Fibroblast of skin of abdomen (primary cell): ENCODE results near the gene GBP2. TPM values are rescaled to one million over a fixed set of nuclear protein-coding genes. Genes with fewer than 3 reads are reported as not detected.
A peak's percentile ranks its signal among the peaks of the same experiment; 100 is the strongest.
"Not testable (repeated sequence)": the region's sequence is repeated elsewhere in the genome, so short reads cannot be mapped to it uniquely, and the experiment has no call there.

Experiments
- DNase-seq: peaks from one replicate; pipeline ENCODE4 v3.0.0-alpha.2; 2013
- polyA plus RNA-seq, 2 experiments: library from polyadenylated mRNA; unstranded; fragments of 120-200 nt; gene quantifications; one replicate each; pipeline ENCODE4 v1.2.1, GENCODE V29; 2013; ENCODE audit not compliant: insufficient read length in 2 of 2

GBP2 gene
- 24.8 TPM for polyA plus RNA-seq (2013, experiment 1 of 2; ENCODE audit: insufficient read length)
- polyA plus RNA-seq (2013, experiment 2 of 2; ENCODE audit: insufficient read length), result 24.1 TPM

DNA sequence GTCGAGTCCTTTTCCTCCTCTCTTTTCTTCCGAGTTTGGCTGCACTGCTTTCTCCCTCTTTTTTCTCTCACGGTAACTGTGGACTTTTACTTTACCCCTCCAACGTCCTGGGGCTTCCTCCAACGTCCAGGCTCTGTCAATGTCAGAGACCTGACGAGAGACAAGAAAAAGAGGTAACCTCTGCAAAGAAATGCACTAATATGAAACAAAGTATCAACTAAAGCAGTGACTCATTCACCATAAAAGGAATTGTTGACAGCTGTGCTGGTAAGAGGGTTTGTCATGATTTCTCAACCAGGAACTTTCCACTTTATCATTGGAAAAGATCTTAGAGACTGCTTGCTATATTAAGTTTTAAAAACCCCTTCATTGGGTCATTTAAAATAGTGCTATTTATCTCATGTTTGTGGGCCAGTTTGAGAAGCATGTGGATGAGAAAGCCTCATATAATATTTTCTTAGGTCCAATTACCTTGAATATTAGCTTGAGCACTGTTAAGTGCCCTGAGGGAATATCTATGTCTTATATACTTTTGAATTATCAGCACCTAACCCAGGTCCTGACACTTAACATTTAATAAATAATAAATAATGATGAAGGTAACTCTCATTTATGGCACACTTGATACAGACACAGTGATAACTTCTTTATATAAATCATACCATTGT, at the start of gene GBP2:
Gene GBP2, minus strand, starts transcription at position 202 of the 668 bp plus-strand sequence. CDS start 4,148 bp downstream, outside the sequence.
- DNase-seq, result peak; percentile 74

DNA sequence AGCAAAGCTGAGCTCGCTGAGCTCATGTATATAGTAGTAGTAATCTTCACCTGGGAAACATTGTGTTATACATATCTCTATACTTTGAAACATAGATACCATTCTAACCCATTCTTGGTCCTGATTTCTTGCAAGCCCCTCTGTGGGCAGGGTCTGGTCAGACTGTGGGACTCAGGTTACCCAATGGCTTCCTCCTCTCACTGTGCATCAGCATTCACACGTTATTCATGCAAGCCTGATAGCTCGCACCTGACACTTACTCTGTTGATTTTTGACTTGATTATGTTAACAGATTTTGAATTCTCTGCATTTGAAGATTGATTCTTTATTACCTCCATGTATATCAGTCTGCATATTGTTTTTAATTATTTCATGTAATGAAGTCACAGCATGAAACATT, 48.6 kb upstream of the GBP2 start:
- DNase-seq, result no peak

DNA sequence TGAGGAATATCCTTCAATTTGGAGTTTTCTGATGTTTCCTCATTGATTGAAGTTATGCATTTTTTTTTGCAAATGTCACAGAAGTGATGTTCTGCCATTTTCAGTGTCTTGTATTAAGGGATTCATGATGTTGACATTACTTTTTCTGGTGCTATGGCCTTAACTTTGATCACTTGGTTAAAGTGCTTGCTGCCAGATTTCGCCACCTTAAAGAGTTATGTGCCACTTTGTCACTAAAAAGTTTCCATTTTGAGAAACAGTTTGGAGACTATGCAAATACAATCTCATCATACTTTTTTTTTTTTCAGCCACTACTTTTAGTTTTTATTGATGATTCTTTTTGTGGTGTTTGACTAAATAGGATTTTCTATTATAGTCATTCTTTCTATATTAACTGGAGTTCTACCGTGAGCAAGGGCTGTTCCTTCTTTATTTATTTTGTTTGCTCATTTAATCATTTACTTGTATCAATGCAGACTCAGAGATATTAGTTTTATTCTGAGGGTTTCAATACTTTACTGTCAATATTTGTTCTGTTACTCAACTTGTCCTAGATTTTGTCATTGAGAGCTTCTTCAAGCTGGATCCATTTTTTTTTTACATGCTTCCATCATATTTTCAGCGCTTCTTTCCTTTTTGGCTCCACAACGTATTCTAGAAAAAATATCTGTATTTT, 46.7 kb upstream of the GBP2 start:
- no peak for DNase-seq

- no peak for DNase-seq
Observed at GRCh38 chr1:89171067-89171438, 45.1 kb upstream of the GBP2 start.

DNA sequence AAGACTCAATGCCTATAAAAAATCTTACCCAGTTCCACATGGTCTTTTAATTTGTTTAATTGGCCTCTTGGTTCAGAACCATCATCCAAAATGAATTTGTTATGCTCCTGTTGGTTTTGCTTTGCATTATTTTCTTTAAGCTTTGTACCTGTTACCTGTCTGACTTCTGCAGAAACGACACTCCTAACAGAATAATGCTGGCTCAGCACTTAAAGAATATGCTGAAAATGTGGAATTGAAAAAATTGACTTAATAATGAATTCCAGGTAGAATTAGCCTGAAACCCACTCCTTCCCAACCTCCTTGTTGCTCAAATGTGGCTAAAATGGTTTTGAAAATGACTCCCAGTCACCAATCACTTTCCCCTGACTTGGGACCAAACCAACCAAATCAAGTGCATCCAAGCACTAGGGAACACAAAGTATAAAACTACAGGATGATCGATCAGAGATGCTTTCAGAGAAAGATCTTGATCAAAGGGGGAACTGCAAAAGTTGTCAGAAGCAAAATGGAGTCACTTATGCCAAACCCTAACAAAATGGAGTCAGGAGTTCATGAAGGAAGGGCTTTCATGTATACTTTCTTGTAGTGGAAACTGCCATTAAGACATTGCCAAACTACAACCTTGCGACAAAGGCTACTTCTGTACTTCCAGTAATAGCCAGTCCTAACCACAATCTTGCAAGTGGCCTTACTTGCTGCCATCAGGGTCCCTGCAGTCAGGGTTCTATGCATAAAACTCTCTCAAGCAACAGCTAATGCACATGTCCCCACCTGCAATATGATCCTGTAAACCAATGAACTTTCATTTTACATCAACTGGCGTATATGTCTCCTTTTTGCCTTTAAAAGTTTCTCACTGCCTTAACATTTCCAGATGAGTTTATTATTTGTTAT, 44.5 kb upstream of the GBP2 start:
- no peak for DNase-seq

DNA sequence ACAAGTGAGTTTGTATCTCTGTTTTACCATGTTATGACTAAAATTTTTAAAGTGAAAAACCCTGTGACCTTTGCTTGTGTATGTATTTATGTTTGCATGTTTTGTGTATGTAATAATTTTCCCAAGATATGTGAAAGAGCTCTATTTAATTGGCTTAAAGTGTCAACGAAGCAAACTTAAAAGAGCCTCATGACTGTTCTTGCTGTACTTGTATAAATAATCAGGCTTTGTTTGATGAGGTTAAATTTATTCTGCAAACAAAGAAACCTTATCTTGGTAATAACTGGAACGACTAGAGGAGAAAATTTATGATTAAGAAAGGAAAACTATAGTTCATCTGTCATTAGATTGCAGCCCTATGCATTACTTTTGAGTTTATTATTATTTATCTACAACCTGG, 43.3 kb upstream of the GBP2 start:
- no peak for DNase-seq

DNA sequence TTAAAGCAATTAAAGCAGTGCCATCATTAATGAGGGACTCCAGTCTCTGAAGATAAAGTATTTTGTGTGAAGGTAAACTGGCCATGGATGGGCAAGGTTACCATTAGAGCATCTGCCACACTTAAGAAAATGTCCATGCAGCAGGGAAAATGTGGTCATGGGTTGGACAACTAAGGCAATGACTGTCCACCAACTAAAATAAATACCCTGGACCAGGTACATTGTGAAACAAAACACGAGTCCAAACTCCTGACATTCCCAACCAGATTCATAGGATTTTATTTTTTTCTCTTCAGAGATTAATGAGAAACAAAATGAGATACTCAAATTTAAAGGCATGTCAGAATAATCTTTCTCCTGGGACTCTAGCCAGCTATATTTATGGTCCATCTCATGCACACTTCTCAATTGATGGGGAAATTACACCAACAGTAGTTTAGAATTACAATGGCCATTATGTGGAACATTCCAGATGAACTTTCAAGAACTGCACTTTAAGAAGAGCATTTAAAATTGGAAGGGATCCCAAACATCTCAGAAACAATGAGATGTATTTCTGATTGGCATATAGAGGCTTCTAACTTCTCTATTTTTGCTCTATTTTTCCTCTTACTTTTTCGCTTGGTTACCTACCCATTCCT, 41.8 kb upstream of the GBP2 start:
- no peak for DNase-seq

- no peak for DNase-seq
Observed at GRCh38 chr1:89166705-89167104, 40.8 kb upstream of the GBP2 start.

GRCh38 chr1:89165811-89166210, 39.9 kb upstream of the GBP2 start:
- no peak for DNase-seq

GRCh38 chr1:89151047-89151446, 25.1 kb upstream of the GBP2 start:
- no peak for DNase-seq

DNA sequence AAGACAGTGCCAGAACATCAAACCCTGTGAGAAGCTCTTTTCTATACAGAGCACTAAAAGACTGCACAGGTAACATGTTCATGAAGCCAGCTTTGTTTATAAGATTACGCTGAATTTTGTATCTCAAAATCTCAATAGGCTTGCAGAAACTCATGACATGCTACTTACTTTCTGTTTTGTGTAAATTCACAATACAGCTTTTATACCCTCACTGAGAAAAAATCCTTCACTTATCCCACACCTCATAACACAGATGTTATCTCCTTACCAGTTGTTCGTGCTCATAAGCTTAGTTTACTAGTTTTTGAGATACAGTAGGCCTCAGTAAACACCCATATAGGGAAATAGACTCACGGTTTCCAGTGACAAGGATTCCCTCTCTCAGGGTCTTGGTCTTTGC, 24.1 kb upstream of the GBP2 start:
- DNase-seq, result no peak

GRCh38 chr1:89149229-89149628, 23.3 kb upstream of the GBP2 start:
- DNase-seq, result peak; percentile 26

DNA sequence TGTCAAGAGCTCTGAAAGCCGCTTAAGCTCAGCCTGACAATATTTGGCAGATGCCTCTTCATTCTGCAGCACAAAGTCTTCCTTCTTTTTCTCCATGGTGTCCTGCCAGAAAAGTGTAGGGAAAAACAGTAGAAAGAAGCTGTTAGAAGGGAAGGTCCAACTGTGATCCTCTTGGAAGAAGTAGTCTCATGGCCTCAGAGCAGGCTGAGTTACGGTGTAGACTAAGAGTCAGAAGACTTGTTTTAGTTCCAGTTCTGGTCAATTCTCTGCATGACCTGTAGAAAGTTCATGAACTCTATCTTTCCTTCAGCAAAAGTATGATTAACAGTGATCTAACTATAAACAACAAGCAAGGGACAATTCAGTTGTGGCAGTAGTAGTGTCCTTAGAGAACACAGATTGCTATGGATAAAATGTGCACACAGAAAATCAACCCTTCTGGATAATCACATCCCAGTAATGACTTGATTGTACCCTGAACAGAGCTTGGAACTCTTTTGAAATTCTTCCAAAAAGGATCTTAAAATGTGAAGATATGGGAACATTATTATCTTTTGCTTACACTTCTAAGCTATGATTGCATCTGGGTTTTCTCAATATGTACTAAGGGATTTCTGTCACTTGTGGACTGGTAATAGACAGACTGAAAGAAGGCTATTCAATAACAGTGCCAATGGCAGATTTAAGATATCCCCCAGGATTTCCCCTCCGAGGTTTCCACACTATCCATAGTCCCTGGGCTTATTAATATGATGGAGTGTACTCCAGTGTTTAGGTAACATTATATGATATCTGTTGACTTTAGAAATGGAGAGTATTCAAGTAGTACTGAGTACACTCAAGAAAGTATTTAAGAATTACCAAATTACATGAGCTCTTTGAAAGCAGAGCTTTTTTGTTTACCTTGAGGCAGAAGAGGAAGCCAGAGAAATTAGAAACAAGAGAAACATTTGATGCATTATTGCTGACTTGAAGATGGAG, 22.1 kb upstream of the GBP2 start:
- DNase-seq, result no peak

GRCh38 chr1:89146721-89147120, 20.8 kb upstream of the GBP2 start:
- DNase-seq, result no peak

DNA sequence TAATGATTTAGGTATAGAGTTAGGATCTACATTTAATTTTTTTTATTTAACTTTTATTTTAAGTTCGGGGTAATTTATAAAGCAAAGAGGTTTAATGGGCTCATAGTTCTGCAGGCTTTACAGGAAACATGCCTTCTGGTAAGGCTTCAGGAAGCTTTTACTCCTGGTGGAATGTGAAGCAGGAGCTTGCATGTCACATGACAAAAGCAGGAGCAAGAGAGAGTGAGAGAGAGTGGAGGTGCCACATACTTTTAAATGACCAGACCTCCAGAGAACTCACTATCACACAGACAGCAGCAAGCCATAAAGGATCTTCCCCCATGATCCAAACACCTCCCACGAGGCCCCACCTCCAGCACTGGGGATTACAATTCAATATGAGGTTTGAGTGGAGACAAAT, 17.6 kb upstream of the GBP2 start:
- no peak for DNase-seq

GRCh38 chr1:89142160-89142559, 16.2 kb upstream of the GBP2 start:
- DNase-seq, result no peak

DNA sequence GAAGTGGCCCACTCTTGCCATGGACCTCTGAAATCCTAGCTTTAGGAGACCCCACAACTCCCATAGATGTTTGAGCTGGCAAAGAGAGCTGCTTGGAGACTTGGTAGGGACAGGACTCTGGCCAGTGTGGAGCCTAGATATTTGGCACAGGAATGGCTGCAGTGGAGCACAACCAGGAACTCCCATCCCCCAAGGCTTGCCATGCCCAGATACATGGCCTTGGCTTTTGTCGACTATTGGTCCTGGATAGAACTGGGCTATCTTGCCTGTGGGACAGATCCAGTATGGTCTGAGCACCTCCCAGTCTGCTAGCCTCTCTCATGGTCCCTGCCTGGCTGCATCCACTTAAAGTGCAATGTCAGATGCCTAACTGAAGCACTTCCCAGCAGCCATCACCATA, 7.8 kb upstream of the GBP2 start:
- no peak for DNase-seq

DNA sequence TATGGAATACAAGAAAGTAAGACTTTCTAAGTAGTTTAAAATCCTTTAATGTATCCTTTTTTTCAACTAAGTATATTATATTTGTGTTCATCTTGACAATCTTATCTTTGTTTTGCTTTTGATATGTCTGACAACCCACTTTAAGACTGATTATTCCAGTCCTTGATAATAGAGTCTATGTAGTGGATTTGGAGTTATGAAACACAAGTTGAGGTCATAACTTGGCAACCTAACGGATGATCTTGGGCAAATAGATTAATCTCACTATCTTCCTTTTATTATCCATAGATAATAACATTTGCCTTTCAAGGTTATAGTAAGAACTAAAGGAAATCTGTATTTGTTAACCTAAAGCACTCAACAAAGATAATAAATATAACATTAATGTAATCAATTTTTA, 4.8 kb upstream of the GBP2 start:
- DNase-seq, result no peak

DNA sequence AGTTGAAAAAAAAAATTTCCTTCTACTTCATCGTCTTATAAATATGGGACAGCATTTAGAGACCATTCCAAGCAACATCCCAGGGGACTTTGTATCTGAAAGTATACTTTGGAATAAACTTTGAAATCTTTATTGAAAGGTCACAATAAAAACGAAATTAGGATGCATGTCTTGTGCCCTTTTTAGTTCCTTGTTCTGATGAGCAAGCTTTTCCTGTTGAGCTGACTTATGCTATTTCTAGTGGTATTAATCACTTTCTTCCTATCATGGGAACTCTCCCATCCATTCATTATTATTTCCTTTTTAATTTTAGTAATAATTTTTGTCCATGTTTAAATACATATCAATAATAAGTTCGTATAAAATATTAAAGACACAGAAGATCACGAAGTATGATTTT, 4.0 kb upstream of the GBP2 start:
- no peak for DNase-seq

GRCh38 chr1:89128003-89128458, 2.1 kb upstream of the GBP2 start:
- not testable (repeated sequence) for DNase-seq
